Endometrial microvascular endothelial cells (primary cell): ENCODE results near the gene NLGN1. TPM values are rescaled to one million over a fixed set of nuclear protein-coding genes. Genes with fewer than 3 reads are reported as not detected.

ENCODE experiments used
- in situ Hi-C: cut with HindIII; loops from 2 replicates; pipeline ENCODE4 v1.10.0; 2017; ENCODE audit warnings: low sequenced_read_pairs, low pct_unique_long_range_greater_than_20kb; ENCODE audit errors: inconsistent ontology term
- total RNA-seq: library from RNA; depleted of rRNA; stranded (reverse); fragments of >200 nt; gene quantifications from one replicate; pipeline ENCODE4 v1.2.3, GENCODE V29; 2015; ENCODE audit errors: inconsistent ontology term

Gene NLGN1
- total RNA-seq, 1 donor from 2014 or later: 10.3 TPM

DNA sequence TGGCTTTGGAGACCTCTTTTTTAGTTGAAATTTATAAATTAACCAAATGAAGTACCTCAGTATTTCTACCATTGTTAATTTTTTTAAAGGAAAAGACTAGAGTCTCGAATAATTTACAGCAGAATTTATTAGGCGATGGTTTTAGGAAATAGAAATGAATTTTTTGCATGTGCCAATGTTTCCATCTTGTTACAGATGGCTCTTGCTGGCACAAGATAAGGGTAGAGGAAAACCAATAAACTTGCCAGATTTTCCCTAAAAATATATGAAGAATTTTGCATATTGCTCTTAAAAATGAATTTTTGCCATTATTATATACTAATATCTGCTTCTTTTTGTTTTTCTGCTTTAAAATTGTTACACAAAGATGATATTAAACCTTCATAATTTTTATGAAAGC, 380.7 kb downstream of the NLGN1 start:
- in situ Hi-C loops: no loop called here

- in situ Hi-C loops: no loop called here
Measured at GRCh38 chr3:173780067-173780466, 382.5 kb downstream of the NLGN1 start.

GRCh38 chr3:173785004-173785403, 387.5 kb downstream of the NLGN1 start:
- in situ Hi-C loops: no loop called here

- in situ Hi-C loops: no loop called here
Measured at GRCh38 chr3:173789530-173790162, 392.1 kb downstream of the NLGN1 start.

- in situ Hi-C loops: no loop called here
Measured at GRCh38 chr3:173793963-173794362, 396.4 kb downstream of the NLGN1 start.

GRCh38 chr3:173796405-173796804, 398.9 kb downstream of the NLGN1 start:
- in situ Hi-C loops: no loop called here

DNA sequence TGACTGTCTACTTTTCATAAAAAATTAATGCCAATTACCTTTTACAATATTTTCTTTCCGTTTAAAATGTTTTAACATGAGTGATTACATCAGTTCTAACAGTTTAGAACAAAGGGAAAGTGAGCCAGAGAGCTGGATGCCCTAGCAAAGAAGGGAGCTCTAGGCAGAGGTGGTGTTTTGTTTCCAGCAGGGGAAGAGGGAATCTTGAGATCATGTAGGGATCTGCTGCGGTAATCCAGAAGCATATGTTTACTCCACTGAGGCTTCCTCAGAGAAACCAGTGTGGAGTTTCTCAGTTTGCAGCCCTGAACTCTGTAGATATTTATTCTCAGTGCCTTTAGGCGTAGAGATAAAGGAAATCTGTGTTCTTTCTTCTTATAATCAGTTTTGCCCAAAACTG, 399.3 kb downstream of the NLGN1 start:
- in situ Hi-C loops: no loop called here

- in situ Hi-C loops: no loop called here
Measured at GRCh38 chr3:173799060-173799816, 401.7 kb downstream of the NLGN1 start.

- in situ Hi-C loops: no loop called here
Measured at GRCh38 chr3:173800154-173800553, 402.6 kb downstream of the NLGN1 start.

DNA sequence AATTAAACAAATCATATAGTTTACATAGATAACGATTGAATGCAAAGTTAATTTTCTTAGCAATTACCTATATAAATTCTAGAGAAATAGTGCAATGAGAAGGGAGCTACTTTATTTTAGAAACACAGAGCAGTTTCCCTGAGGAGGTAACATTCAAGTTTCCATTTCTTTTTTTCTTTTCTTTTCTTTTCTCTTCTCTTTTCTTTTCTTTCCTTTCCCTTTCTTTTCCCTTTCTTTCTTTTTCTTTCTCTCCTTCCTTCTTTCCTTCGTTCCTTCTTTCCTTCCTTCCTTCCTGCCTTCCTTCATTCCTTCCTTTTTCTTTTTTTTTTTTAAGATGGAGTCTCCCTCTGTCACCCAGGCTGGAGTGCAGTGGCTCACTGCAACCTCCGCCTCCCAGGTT, 417.3 kb downstream of the NLGN1 start:
- in situ Hi-C loops: no loop called here

GRCh38 chr3:173819368-173819767, 421.8 kb downstream of the NLGN1 start:
- in situ Hi-C loops: no loop called here

DNA sequence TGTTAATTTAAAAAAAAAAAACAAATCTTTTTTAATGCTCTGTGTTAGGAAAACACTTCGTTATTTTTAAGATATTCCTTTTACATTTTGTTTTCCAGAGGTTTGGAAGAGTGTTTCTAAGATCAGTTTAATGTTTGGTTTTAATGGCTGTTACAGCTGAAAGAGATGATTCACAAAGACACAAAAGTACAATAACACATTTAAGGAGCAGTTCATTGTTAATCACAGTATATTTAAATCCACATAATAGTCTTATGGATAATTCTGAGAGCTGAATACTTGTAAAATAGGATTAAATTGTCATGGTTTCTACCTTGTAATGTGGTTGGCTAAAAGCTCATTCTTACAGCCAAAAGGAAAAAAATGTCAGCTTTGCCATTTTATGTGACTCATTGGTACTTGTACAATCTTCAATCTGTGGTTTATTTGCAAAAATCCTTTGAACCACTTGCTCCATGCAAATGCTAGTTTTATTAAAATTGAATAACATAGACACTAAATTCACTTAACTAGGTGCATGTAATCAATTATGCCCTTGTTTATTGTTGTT, 426.4 kb downstream of the NLGN1 start:
- in situ Hi-C loops: no loop called here

DNA sequence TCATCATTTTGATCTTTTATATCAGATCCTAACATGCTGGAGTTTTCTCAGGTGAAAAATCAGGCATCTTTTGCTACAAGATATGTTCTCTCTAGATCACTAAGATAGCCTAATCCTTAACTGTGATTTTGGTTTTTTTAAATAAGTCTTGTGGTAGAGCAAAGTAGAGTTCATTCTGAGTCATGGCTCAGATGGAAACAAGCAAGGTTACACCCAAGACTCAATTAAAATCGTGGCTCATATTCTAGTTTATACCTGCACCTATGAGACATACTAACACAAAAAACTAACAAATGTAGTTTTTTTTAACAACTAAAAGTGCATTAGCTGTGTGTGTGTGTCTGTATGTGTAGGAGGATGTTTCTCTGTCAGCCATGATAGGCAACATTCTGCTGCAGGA, 428.2 kb downstream of the NLGN1 start:
- in situ Hi-C loops: no loop called here

DNA sequence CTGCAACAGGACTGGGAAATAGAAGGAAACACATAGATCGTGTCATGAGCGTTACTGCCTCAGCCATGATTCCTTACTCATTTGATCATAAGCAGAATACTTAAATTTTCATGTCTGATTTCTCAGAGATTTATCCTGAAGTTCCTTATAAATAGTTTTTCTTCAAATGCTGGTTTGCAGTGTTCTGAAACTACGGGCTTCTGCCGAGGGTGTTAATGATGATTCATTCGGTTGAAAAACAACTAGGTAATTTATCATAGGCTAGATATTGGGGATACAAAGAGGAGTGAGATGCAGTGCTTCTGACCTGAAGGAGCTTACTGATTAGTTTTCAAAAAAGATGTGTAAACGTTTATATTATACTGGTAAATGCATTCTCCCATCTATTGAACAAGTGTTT, 428.9 kb downstream of the NLGN1 start:
- in situ Hi-C loops: no loop called here

DNA sequence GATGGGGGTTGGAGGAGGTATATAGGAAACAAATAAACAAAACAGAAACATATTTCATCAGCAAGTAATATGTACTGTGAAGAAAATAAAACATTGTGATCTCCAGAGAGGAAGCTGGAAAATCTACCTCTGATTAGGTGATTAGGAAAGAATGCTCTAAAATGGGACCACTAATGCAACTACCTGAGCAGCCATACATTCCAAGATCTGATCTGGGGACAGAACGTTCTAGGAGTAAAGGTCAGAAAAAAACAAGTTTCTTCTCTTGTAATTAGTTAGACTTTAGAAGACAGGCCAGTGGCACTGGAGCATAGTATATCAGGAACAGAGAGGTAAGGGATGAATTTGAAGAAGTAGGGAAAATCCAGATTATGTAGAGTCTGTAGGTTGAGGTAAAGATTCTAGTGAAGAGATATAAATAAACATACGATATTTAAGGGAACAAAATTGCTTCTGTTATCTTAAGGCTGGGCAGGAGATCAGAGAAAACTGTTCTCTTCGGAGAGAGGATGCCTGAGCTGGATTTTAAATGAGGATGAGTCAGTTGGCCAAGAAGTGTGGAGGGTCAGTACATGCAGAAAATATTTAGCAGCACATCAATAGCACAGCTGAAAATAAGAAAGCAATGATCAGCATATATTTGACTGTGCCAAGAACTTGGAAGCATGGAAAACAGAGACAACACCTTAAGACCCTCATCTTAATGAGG, 429.5 kb downstream of the NLGN1 start:
- in situ Hi-C loops: no loop called here

DNA sequence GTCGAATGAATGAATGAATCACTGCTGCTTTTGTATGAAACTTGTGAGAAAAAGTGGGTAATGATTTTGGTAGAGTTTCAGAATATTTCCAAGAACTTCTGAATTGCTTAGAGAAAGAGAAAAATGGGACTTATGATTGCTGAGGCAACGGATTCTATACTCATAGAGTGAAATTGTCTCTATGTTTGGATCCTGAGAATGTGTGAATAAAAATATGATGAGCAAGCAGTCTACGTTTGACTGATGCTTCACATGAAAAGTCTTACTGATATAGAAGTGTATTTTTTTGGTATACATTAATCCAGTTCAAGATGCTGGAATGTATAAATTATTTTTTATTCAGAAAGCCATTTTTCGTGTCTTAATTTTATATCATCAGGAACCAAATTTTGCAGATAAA, 441.1 kb downstream of the NLGN1 start:
- in situ Hi-C loops: no loop called here

DNA sequence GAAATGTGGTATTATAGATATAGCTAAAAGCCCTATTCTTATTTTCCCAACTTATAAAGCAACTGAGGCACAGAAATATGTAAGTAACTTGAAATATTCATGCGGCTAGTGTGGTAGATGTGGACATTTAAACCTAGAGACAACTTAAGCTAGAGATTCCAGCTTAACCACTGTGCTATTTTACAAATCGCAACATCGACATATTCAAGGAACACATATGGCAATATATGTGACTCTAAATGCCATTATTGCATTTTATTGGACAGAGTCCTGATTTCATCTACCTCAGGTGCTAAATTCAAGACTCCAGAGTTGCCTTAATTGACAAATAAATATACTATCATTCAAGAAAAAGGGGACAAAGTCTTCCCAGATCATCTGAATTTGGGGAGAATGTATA, 442.3 kb downstream of the NLGN1 start:
- in situ Hi-C loops: no loop called here

DNA sequence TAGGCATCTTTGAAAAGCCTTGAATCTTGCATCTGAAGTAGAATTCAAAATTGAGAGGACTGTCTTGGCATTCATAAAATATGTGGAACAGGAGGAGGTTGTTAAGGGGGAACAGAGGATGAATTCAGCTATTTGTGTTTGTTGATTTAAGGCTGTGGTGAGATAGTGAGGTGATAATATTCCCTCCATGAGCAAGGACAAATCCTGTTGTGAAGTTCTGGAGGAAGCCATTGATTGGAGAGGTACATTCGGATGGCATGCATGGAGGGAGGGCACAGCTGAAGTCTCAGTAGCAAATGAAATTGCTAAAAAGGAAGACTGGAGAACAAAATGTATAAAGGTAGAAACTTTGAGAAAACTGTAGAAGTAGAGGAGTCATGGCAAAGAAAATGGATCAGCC, 443.8 kb downstream of the NLGN1 start:
- in situ Hi-C loops: no loop called here

GRCh38 chr3:173843060-173843459, 445.5 kb downstream of the NLGN1 start:
- in situ Hi-C loops: no loop called here

GRCh38 chr3:173846584-173846983, 449.0 kb downstream of the NLGN1 start:
- in situ Hi-C loops: no loop called here
